Neural cell (in vitro differentiated cells): ENCODE data around the gene RPS6KA2. TPM values are rescaled to one million over a fixed set of nuclear protein-coding genes. Genes with fewer than 3 reads are reported as not detected.
A peak's percentile ranks its signal among the peaks of the same experiment; 100 is the strongest.

Experiments used
- H2AFZ ChIP-seq: fragments of 200-600, 300-800 bp; sonication (generic), shearing (Covaris generic); 2 replicates; pipeline ENCODE4 v1.6.0; 2014; ENCODE audit warnings: low read depth, mild to moderate bottlenecking, antibody characterized with exemption, low read length, moderate library complexity
- H3F3A ChIP-seq: fragments of 200-600 bp; shearing (Covaris generic); 2 replicates; pipeline ENCODE4 v1.6.1; 2016; ENCODE audit warnings: mild to moderate bottlenecking, moderate library complexity, mixed read lengths, antibody characterized with exemption, low read length; ENCODE audit not compliant: insufficient read depth, poor library complexity, severe bottlenecking
- H3K27ac ChIP-seq: fragments of 200-600, 300-800 bp; sonication (generic), shearing (Covaris generic); 2 replicates; pipeline ENCODE4 v1.5.1; 2014; ENCODE audit warnings: mild to moderate bottlenecking, low read length, moderate library complexity
- H3K27me3 ChIP-seq: fragments of 300-800, 200-600 bp; sonication (generic), shearing (Covaris generic); 2 replicates; pipeline ENCODE4 v1.6.0; 2014; ENCODE audit warnings: mild to moderate bottlenecking, low read depth, low read length, moderate library complexity; ENCODE audit not compliant: insufficient read depth
- H3K36me3 ChIP-seq: fragments of 300-800, 200-600 bp; sonication (generic), shearing (Covaris generic); 2 replicates; pipeline ENCODE4 v1.5.1; 2014; ENCODE audit warnings: mild to moderate bottlenecking, antibody characterized with exemption, low read length, moderate library complexity; ENCODE audit not compliant: insufficient read depth
- H3K4me2 ChIP-seq: fragments of 300-800, 200-600 bp; sonication (generic), shearing (Covaris generic); 2 replicates; pipeline ENCODE4 v1.6.0; 2014; ENCODE audit warnings: mild to moderate bottlenecking, low read length
- H3K4me3 ChIP-seq: fragments of 300-800, 200-600 bp; sonication (generic), shearing (Covaris generic); 2 replicates; pipeline ENCODE4 v1.5.1; 2014; ENCODE audit warnings: mild to moderate bottlenecking, low read length, moderate library complexity
- H3K79me2 ChIP-seq: fragments of 200-600 bp; shearing (Covaris generic); replicated peaks from 2 replicates; pipeline ENCODE4 v1.6.0; 2014; ENCODE audit warnings: mild to moderate bottlenecking, low read length, moderate library complexity; ENCODE audit not compliant: insufficient read depth
- H3K9ac ChIP-seq: fragments of 300-800, 200-600 bp; sonication (generic), shearing (Covaris generic); 2 replicates; pipeline ENCODE4 v1.6.1; 2016; ENCODE audit warnings: mild to moderate bottlenecking, low read length, mixed read lengths
- H3K9me2 ChIP-seq: fragments of 200-600 bp; shearing (Covaris generic); 2 replicates; pipeline ENCODE4 v1.6.1; 2016; ENCODE audit warnings: mild to moderate bottlenecking, low read length, mixed read lengths; ENCODE audit not compliant: insufficient read depth
- H3K9me3 ChIP-seq: fragments of 200-600, 300-800 bp; sonication (generic), shearing (Covaris generic); 2 replicates; pipeline ENCODE4 v1.6.1; 2016; ENCODE audit warnings: mild to moderate bottlenecking, mixed run types, low read length, moderate library complexity, mixed read lengths
- H4K20me1 ChIP-seq: fragments of 200-600 bp; shearing (Covaris generic); 2 replicates; pipeline ENCODE4 v1.6.1; 2016; ENCODE audit warnings: mild to moderate bottlenecking, mixed run types; ENCODE audit not compliant: insufficient read depth
- CTCF ChIP-seq: fragments of 450-650 bp; IDR thresholded peaks from 2 replicates; pipeline ENCODE4 v1.5.1; 2014; ENCODE audit warnings: antibody characterized with exemption, mild to moderate bottlenecking, moderate library complexity; ENCODE audit not compliant: poor library complexity, severe bottlenecking
- EP300 ChIP-seq: fragments of 450-650 bp; conservative IDR thresholded peaks from 2 replicates; pipeline ENCODE4 v1.6.1; 2014; ENCODE audit warnings: antibody characterized with exemption, mild to moderate bottlenecking, moderate library complexity; ENCODE audit not compliant: poor library complexity, severe bottlenecking
- EZH2 ChIP-seq: fragments of 200-600, 300-800 bp; shearing (Covaris generic), sonication (generic); IDR thresholded peaks from 2 replicates; pipeline ENCODE4 v1.6.1; 2014; ENCODE audit warnings: antibody characterized with exemption, low read length, borderline replicate concordance, mild to moderate bottlenecking; ENCODE audit not compliant: insufficient read depth, poor library complexity, severe bottlenecking
- MXI1 ChIP-seq: fragments of 450-650 bp; conservative IDR thresholded peaks from 2 replicates; pipeline ENCODE4 v1.6.1; 2014; ENCODE audit warnings: antibody characterized with exemption, mild to moderate bottlenecking; ENCODE audit not compliant: poor library complexity, severe bottlenecking
- POLR2AphosphoS5 ChIP-seq: IDR thresholded peaks from 2 replicates; pipeline ENCODE4 v1.6.1; 2012
- RAD21 ChIP-seq: fragments of 450-650 bp; conservative IDR thresholded peaks from 2 replicates; pipeline ENCODE4 v1.6.1; 2014; ENCODE audit warnings: antibody characterized with exemption, mild to moderate bottlenecking, moderate library complexity
- REST ChIP-seq: IDR thresholded peaks from 2 replicates; pipeline ENCODE4 v1.6.1; 2012; ENCODE audit warnings: borderline replicate concordance
- SMC3 ChIP-seq: fragments of 450-650 bp; conservative IDR thresholded peaks from 2 replicates; pipeline ENCODE4 v1.6.1; 2014; ENCODE audit warnings: antibody characterized with exemption, mild to moderate bottlenecking, moderate library complexity; ENCODE audit not compliant: poor library complexity
- TAF1 ChIP-seq: IDR thresholded peaks from 2 replicates; pipeline ENCODE4 v1.6.1; 2012; ENCODE audit warnings: low read depth
- polyA plus RNA-seq: library from polyadenylated mRNA; depleted of rRNA; stranded (reverse); fragments of >200 nt; gene quantifications from 2 replicates; pipeline ENCODE4 v1.2.3, GENCODE V29; 2014

The RPS6KA2 gene
- polyA plus RNA-seq, 1 donor from 2014 or later: 34.3 TPM

GRCh38 chr6:166563805-166564204, 63.2 kb downstream of the RPS6KA2 start:
- no peak overlapping the region for H3K4me2 ChIP-seq
- H3K36me3 ChIP-seq: peaks cover 4% of the 10 kb centered on the region
- peaks cover 6% of the 10 kb centered on the region for H3K9me3 ChIP-seq
- TF ChIP-seq TAF1: no peak
- peak; percentile 82 for TF ChIP-seq POLR2AphosphoS5
- peak; percentile 87 for TF ChIP-seq EP300
- TF ChIP-seq CTCF: no peak
- TF ChIP-seq RAD21: no peak
- peak; percentile 66 for TF ChIP-seq REST
- TF ChIP-seq SMC3: peak; percentile 14
- no peak for TF ChIP-seq EZH2
- TF ChIP-seq MXI1: peak; percentile 28
- H3K79me2 ChIP-seq: peaks cover 5% of the 10 kb centered on the region
- no peak overlapping the region for H2AFZ ChIP-seq
- H3K9me2 ChIP-seq: no peaks in the 10 kb centered on the region
- H3K4me3 ChIP-seq: peak overlapping the region; percentile 24
- H3K27ac ChIP-seq: peak overlapping the region; percentile 39
- H3K9ac ChIP-seq: no peak overlapping the region
- no peaks in the 10 kb centered on the region for H3K27me3 ChIP-seq
- H3F3A ChIP-seq: no peaks in the 10 kb centered on the region
- H4K20me1 ChIP-seq: no peaks in the 10 kb centered on the region

GRCh38 chr6:166563200-166563599, 63.9 kb downstream of the RPS6KA2 start:
- Histone ChIP-seq H3F3A (no peaks in the 10 kb centered on the region), H4K20me1 (no peaks in the 10 kb centered on the region), H3K27me3 (no peaks in the 10 kb centered on the region), H3K36me3 (peaks cover 4% of the 10 kb centered on the region), H3K79me2 (peaks cover 5% of the 10 kb centered on the region), H2AFZ (no peak overlapping the region), H3K4me3 (peak overlapping the region; percentile 24), H3K27ac (no peak overlapping the region), H3K9me3 (peaks cover 6% of the 10 kb centered on the region), H3K9me2 (no peaks in the 10 kb centered on the region), H3K4me2 (no peak overlapping the region), H3K9ac (no peak overlapping the region)
- TF ChIP-seq RAD21: no peak

GRCh38 chr6:166562726-166563125, 64.3 kb downstream of the RPS6KA2 start:
- no peak overlapping the region for H3K4me3 ChIP-seq

More at GRCh38 chr6:166562726-166563125, 64.3 kb downstream of the RPS6KA2 start:
- H3K9me3 ChIP-seq: peaks cover 6% of the 10 kb centered on the region
- no peaks in the 10 kb centered on the region for H3F3A ChIP-seq
- H2AFZ ChIP-seq: no peak overlapping the region
- H3K36me3 ChIP-seq: peaks cover 4% of the 10 kb centered on the region
- no peaks in the 10 kb centered on the region for H3K9me2 ChIP-seq
- no peak overlapping the region for H3K4me2 ChIP-seq
- no peaks in the 10 kb centered on the region for H4K20me1 ChIP-seq
- H3K27me3 ChIP-seq: no peaks in the 10 kb centered on the region
- TF ChIP-seq EZH2: no peak
- no peak for TF ChIP-seq POLR2AphosphoS5
- TF ChIP-seq EP300: no peak
- TF ChIP-seq SMC3: no peak
- no peak for TF ChIP-seq MXI1
- no peak for TF ChIP-seq REST
- TF ChIP-seq RAD21: no peak
- no peak for TF ChIP-seq TAF1
- TF ChIP-seq CTCF: no peak
- H3K79me2 ChIP-seq: peaks cover 1% of the 10 kb centered on the region
- no peak overlapping the region for H3K27ac ChIP-seq
- no peak overlapping the region for H3K9ac ChIP-seq
